Heart left ventricle (tissue), 13 donors: ENCODE data around the gene PTPRE.

Experiments
- POLR2A ChIP-seq, 2 donors: fragments of 450-650 bp; IDR thresholded peaks; one replicate each; pipeline ENCODE4 v1.6.1; 2017; ENCODE audit warnings: antibody characterized with exemption in 2 of 2, mild to moderate bottlenecking in 2 of 2, moderate library complexity in 2 of 2
- TF ChIP-seq, protein P1 (sequence below), 12 donors: fragments of 200-600 bp; sonication (generic) in 4 of 12; IDR thresholded peaks; one replicate each; pipeline versions ENCODE4 v1.5.0 to v1.8.0; 2018 to 2022; ENCODE audit warnings: antibody characterized with exemption in 12 of 12, mild to moderate bottlenecking in 5 of 12
- donor health status: ischemic (EF 13 %, LVEDD 7.1; RV severe dilation, severe dysfunction).
- donor health status: DM: no; HTN: yes; CAD: no.
- donor health status: DM: no; HTN: no; CAD: no.
- donor health status: ischemic (EF 25% LVEDD 6.9; RV normal size, moderate dysfunction).
- donor health status: ischemic (EF 25% LVEDD 5.7; RV mildly dilated, moderate dysfunction).
- donor health status: ischemic (EF 35%, LVEDD 5.7; RV mildly dilated, moderate dysfunction).
- donor health status: nonischemic (EF 11% LVEDD 7.7; RV severe dilation, severe dysfunction).
- donor health status: DM: yes; HTN: yes; CAD: no.
- donor health status: PGD.
- donor health status: ischemic (EF 29% LVEDD 5.4; RV normal size, mild dysfunction).
- donor health status: nonischemic (EF 23%, LVEDD 6.1; RV moderate dilation, normal function).

DNA sequence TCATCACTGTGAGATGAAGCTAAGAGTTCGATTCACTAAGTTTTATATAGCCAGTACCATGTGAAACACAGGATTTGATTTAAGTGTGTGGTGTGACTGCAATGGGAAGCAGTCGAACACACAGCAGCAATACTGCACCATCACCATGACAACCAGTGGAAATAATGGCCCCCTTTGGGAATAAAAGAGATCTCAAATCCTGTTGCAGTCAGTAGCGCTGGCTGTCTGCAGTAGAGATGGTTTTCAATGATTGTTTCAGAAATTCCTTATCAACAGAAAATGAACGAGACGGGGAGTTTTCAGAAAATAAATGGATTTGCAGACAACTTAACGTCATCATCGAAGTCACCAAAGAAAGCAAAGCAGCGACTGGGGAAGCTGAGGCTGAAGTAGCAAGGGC, 91.0 kb downstream of the PTPRE start:
- TF ChIP-seq, protein P1, sequence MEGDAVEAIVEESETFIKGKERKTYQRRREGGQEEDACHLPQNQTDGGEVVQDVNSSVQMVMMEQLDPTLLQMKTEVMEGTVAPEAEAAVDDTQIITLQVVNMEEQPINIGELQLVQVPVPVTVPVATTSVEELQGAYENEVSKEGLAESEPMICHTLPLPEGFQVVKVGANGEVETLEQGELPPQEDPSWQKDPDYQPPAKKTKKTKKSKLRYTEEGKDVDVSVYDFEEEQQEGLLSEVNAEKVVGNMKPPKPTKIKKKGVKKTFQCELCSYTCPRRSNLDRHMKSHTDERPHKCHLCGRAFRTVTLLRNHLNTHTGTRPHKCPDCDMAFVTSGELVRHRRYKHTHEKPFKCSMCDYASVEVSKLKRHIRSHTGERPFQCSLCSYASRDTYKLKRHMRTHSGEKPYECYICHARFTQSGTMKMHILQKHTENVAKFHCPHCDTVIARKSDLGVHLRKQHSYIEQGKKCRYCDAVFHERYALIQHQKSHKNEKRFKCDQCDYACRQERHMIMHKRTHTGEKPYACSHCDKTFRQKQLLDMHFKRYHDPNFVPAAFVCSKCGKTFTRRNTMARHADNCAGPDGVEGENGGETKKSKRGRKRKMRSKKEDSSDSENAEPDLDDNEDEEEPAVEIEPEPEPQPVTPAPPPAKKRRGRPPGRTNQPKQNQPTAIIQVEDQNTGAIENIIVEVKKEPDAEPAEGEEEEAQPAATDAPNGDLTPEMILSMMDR (IDR thresholded peaks at IDR 0.05) = no peak
- no peak for TF ChIP-seq POLR2A (IDR thresholded peaks at IDR 0.05)
